Placental epithelial cell (primary cell): Measurements from ENCODE around the gene BEST4. TPM values are rescaled to one million over a fixed set of nuclear protein-coding genes. Genes with fewer than 3 reads are reported as not detected.

Experiments used
- small RNA-seq: library from RNA; depleted of rRNA; stranded (forward); fragments of <200 nt; gene quantifications from one replicate; pipeline ENCODE3, GENCODE V24; 2012
- total RNA-seq: library from RNA; depleted of rRNA; stranded (reverse); fragments of >200 nt; gene quantifications from 2 replicates; pipeline ENCODE4 v1.2.3, GENCODE V29; 2012

BEST4 gene
- total RNA-seq, result under 0.01 and 0.11 TPM in 2 replicates

DNA sequence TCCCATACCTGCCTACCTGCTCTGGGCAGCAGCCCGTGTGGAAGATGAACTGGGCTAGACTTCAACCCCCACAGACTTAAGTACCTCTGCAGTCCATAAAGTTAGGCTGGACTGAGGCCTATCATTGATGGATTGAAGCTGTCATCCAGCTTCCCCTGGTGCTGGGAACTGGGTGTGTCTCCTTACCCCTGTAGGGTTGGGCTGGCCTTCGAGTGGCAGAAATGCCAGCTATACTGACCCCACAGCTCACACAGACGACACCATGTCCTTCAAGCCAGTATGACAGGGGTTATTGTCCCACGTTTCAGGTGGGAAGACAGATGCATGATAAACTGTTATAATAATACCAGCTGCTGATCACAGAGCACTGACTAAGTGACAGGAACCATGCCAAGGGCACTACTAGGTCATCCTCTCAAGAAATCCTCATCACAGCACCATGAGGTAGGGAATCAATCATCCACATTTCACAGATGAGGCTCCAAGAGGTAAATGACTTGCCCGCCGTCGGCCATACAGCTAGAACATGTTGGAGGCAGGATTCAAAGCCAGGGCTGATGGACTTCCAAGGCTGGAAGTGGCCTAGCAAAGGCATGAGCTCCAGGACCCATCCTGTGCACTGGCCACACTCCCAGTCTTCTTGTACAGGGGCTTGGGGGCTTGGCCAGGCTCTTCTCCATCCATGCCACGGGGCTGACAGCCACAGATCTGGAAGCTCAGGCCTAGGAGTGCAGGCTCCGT is at the start of gene BEST4:
BEST4 (minus strand) TSS at position 51 of the 741 bp plus-strand sequence. CDS start 465 bp downstream, outside the sequence.

DNA sequence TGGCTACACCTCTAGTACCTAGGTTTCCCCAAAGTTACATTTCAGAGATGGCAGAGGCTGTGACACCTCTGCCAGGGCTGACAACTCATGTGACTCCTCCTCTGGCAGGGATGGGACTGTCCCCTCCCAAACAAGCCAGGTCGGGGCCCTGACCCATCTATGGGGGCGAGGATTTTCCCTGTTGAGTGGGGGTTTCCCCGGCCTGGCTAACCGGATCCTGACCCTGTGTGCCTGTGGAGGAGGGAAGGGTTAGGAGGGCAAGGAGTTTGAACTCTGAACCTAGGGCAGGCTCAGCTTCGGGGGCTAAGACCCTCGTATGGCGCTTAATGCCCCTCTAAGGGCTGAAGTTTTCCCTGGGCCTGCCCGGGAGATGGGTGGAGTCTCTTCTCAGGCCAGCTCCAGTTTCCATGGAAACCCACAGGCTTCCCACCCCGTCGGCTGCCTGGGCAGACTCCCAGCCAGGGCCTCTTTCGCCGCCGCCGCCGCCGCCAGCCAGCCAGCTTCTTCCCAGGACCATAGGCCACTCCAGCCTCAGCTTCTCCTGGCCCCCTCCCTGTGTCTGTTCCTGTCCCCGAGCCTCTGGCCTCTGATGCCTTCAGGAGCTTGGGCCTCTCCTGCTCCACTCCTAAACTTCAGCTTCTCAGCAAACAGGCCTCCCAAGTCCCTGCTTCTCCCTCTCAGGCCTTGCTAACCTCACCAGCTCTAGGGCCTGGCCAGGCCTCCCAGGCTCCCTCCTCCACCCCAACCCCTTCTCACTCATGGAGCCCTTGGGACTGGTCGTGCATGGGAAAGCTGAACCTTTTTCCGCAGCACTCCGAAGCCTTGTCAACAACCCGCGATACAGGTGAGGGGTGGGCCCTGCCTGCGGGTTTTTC is 20.3 kb upstream of the BEST4 start, which contains the start of gene BTBD19:
BTBD19 (plus strand) TSS at position 461 of the 875 bp plus-strand sequence; CDS start at position 759, 298 bp downstream.

DNA sequence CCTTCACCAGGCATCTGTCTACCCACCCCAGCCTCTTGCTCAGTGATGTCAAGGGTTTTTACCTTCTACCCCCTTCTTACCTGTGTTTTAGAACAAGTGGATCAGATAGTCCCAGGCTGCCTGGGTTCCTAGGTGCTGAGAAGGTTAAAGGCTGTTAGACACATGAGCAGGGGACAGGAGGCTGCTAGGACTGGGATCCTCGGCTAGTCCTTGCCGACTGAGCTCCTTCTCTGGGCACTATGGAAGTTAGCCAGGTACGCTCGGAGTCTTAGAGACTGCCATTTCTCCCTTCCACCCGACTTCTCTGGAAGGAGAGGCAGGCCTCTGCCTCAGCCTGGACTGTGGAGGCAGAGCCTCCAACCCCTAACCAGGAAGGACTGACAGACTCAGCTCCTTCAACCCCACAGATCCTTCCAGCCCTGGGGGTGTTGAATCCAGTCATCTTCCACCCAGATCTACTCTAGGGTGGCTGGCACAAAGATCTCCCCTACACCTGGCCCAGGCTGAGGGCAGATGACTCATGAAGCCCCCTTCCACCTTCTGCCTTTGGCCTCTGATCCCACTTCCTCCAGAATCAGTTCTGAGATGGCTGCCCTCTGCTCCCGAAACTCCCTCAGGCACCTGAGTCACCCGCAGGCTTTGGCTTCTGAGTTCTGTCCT is 18.9 kb upstream of the BEST4 start, which contains the start of gene DYNLT4:
DYNLT4 (minus strand) TSS at position 648 of the 660 bp plus-strand sequence. CDS start 683 bp downstream, outside the sequence.

DNA sequence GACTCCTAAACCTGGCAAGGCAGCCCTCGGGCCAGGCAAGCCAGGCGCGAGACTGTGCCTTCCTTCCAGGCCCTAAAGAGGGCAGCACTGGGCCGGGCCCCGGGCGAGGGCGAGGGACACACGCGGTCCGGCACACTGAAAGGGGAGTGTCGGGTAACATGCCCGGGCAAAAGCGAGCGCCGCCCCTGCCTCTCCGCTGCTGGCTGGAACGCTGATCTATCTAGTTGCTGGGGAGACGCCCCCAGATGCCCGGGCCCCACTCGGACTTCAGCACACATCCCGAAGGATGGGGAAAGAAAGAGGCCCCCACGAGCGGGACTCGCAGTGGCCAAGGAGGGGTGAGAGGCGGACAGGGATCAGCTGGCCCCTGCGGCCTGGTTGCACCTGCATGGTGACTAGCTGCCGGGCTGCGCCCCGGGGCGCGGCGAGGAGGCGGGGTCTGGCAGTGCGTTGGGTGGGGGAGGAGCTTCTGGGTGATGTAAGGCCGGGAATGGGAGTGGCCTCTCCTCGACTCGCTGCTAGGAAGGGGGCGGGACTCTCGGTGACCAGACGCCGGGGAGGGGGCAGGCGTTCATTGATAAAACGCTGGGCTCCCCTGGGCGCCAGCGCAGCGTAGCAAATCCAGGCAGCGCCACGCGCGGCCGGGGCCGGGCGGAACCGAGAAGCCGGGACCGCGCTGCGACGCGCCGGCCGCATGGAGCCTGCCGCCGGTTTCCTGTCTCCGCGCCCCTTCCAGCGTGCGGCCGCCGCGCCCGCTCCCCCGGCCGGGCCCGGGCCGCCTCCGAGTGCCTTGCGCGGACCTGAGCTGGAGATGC is 12.0 kb upstream of the BEST4 start, which contains the start of gene PLK3:
PLK3 (plus strand) TSS at position 608 of the 815 bp plus-strand sequence; CDS start at position 695, 87 bp downstream.

DNA sequence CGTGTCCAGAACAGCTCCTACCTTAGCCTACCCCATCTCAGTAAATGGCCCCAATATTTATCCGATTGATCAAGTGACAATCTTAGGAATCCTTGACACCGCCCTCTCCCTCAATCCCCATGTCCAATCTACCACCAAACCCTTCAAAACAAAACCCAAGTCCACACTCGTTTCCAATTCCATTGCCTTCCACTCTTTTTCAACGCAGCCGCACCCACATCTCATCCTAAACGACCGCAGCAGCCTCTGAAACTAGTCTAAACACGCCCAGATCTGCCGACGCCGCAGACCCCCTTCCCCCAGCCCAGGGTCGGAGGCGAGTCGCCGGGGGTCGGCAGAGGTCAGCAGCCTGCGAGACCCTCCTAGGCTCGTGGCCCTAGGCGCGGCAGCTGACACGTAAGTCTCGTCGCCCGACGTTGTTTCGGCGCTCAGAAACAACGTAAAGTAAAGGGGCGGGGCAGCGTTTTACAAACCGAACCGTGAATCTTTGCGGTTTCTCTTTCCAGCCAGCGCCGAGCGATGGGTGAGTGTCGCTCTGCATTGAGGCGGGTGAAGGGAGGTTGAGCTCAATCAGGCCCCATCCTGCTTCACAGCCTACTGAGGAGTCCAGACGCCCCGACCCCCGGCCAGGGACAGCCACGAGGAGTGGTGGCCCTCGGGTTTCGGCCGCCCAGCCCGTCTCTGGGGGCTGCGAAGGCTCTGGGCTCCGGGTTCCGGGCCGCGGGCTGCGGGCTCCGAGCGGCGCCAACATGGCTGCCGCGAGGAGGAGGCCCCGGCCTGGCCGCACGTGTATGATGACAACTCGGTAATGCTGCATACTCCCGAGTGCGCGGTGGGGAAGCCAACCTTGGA is 12.7 kb downstream of the BEST4 start, which contains the start of gene RPS8:
RPS8 (plus strand) TSS at position 463 of the 852 bp plus-strand sequence; CDS start at position 520, 57 bp downstream.

DNA sequence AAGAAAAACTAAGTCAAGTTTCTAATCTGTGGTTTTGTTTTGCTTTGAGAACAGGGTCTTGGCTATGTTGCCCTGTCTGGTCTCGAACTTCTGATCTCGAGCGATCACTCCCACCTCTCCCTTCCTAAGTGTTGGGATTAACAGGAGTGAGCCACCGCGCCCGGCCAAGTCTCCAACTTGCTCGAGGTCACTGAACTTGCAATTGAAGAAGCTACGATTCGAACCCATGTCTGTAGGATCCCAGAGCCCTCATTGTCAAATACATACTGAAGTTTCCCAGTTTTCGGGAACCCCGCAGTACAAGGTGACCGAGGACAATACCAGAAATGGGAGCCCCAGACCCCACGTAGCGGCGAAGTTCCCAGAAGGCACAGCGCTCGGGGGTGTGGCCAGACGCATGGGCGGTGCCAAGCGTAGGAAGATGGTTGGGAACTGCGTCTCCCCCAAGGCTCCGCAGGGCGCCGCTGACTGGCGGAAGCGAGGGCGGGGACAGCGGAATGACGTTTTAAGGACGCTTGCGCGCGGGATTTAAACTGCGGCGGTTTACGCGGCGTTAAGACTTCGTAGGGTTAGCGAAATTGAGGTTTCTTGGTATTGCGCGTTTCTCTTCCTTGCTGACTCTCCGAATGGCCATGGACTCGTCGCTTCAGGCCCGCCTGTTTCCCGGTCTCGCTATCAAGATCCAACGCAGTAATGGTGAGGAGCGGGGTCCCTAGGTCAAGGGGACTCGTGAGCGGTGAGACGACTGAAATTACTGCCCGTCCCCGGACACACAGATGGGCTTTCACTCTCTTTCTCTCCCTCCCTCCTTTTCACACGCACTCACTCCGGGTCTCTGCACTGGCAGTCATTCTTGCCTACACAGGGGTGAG is 48.4 kb downstream of the BEST4 start, which contains the start of gene KIF2C:
KIF2C (plus strand) TSS at position 531 of the 872 bp plus-strand sequence; CDS start at position 627, 96 bp downstream.

Small RNA genes lying within 50 kb of the gene (small RNA-seq; reads per million reads assigned to genes)
- gene SNORD38A, result 1,942 reads per million, percentile 100 among the genes with 10 or more reads in this experiment
- gene SNORD38B, result not detected
- 55.8 reads per million, percentile 98 among the genes with 10 or more reads in this experiment for gene SNORD46
- gene SNORD55, result not detected

Other genes with a start within 250 kb of the BEST4 start
- gene TMEM53, start 113.7 kb downstream of the BEST4 start, total RNA-seq, result 7.1 and 15.8 TPM in 2 replicates
- 0.22 and 3.9 TPM in 2 replicates for gene ARMH1, start 113.5 kb downstream of the BEST4 start, total RNA-seq
- not detected in 2 replicates for gene RNU5D-1, start 57.0 kb downstream of the BEST4 start, total RNA-seq
- 4.3 and 11.2 TPM in 2 replicates for gene KIF2C, start 48.3 kb downstream of the BEST4 start, total RNA-seq
- 1,100 and 1,117 TPM in 2 replicates for gene RPS8, start 12.6 kb downstream of the BEST4 start, total RNA-seq
- 6.3 and 18.9 TPM in 2 replicates for gene PLK3, start 12.2 kb upstream of the BEST4 start, total RNA-seq
- gene DYNLT4, start 19.2 kb upstream of the BEST4 start, total RNA-seq, result 2.4 TPM in 1 of 2 replicates, not detected in the other
- 8.6 and 11.8 TPM in 2 replicates for gene BTBD19, start 20.4 kb upstream of the BEST4 start, total RNA-seq
- under 0.01 TPM in 1 of 2 replicates, not detected in the other for gene PTCH2, start 55.1 kb upstream of the BEST4 start, total RNA-seq
- gene EIF2B3, start 198.4 kb upstream of the BEST4 start, total RNA-seq, result 9.4 and 18.5 TPM in 2 replicates
- 20.0 and 36.7 TPM in 2 replicates for gene HECTD3, start 223.2 kb upstream of the BEST4 start, total RNA-seq
- 93.8 and 143 TPM in 2 replicates for gene UROD, start 224.1 kb upstream of the BEST4 start, total RNA-seq